ENCODE measurements around the gene ROM1. TPM values are rescaled to one million over a fixed set of nuclear protein-coding genes. Genes with fewer than 3 reads are reported as not detected.

The ROM1 gene
- total RNA-seq, 4 donors from 2014 or later, result 1.9 to 3.9 (median 1.9) TPM; not detected in 1

DNA sequence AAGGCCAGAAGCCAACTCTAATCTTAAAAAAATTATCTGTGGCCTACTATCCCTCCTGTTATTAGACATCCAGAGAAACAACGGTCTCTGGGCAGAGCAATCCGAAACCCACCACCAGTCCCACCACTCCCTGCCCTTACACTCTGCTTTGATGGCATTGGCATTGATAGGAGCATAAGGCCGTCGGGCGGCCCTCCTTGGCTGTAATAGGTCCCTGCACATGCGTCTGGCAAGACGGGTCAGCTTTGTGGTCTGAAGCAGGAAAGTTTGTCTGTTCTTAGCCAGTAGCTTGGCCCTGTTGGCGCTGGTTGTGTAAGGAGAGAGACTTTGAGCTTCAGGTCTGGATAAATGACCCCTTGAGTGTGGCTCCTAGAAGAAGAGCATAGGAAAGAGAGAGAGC is 17.9 kb upstream of the ROM1 start:
- H3K4me1 ChIP-seq, result peaks cover 4 to 42% (median 16%) of the 10 kb centered on the region in 4 donors

DNA sequence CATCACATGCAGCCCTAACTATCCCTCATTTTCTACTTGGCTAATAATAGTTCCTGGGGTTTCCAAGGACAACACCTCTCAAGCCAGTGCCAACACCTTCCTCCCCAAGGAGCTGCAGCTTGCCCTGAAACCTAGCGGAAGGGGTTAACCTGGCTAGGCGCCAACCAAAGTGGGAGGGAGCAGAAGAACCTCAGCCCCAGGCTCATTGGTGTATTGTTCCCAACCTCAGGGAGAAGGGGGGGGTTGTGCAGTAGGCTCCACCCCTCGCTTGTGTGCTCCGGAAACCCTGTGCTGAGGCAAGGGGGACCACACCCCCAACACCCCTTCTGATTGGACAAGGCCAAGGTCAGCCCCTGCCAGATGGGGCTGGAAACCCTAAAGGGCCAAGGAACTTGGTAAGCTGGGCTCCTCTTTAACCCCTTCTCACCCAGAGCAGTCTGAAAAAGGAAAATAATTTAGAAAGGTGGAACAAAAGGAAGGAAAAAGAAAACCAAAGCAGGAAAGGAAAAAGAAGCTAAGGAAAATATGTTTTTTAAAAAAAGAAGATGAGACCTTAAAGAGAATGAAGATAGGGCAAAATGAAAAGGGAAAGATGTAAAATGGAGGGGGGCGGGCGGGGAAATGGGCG is 13.9 kb upstream of the ROM1 start:
- Histone ChIP-seq H3K4me1 (peaks cover 6 to 36% (median 13%) of the 10 kb centered on the region in 4 donors), H3K4me3 (peak overlapping the region in 2 of 4 donors; percentile 76 to 96), H3K36me3 (peaks cover 0 to 48% (median 0%) of the 10 kb centered on the region in 3 donors), H3K27me3 (no peaks in the 10 kb centered on the region), H3K9me3 (no peaks in the 10 kb centered on the region), H3K27ac (peak overlapping the region; percentile 63 to 99 (median 96))
- TF ChIP-seq POLR2A (IDR thresholded peaks at IDR 0.05), result no peak
- TF ChIP-seq, protein P1, sequence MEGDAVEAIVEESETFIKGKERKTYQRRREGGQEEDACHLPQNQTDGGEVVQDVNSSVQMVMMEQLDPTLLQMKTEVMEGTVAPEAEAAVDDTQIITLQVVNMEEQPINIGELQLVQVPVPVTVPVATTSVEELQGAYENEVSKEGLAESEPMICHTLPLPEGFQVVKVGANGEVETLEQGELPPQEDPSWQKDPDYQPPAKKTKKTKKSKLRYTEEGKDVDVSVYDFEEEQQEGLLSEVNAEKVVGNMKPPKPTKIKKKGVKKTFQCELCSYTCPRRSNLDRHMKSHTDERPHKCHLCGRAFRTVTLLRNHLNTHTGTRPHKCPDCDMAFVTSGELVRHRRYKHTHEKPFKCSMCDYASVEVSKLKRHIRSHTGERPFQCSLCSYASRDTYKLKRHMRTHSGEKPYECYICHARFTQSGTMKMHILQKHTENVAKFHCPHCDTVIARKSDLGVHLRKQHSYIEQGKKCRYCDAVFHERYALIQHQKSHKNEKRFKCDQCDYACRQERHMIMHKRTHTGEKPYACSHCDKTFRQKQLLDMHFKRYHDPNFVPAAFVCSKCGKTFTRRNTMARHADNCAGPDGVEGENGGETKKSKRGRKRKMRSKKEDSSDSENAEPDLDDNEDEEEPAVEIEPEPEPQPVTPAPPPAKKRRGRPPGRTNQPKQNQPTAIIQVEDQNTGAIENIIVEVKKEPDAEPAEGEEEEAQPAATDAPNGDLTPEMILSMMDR (IDR thresholded peaks at IDR 0.05), result no peak
- DNase-seq, result peak; percentile 86 to 97 (median 91)

More for the DNA sequence above, 17.9 kb upstream of the ROM1 start:
- DNase-seq, result no peak
- no peak overlapping the region for H3K27ac ChIP-seq
- H3K9me3 ChIP-seq, result no peaks in the 10 kb centered on the region
- peaks cover 0 to 54% (median 0%) of the 10 kb centered on the region in 3 donors for H3K36me3 ChIP-seq
- no peaks in the 10 kb centered on the region for H3K27me3 ChIP-seq
- no peak overlapping the region for H3K4me3 ChIP-seq
- TF ChIP-seq POLR2A (IDR thresholded peaks at IDR 0.05), result no peak
- TF ChIP-seq, protein P1 (IDR thresholded peaks at IDR 0.05), result no peak

DNA sequence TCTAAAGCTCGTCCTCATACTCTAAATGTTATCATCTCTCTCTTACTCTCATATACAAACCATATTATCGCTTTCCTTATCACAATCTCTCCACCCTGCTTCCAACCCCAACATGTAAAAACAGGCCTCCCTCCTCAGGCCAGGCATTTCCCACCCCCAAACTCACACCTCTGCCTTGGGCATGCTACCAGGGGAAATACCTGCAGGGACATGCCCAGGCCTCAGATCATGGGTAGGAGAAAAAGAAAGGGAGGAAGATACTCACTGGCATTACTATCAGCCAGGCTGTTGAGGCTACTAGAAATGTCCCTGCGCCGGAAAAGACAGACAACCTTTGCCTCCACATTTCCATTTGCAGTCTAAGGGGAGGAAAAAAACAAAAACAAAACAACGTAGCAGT is 13.2 kb upstream of the ROM1 start:
- Histone ChIP-seq H3K27ac (peak overlapping the region; percentile 63 to 99 (median 96)), H3K27me3 (no peaks in the 10 kb centered on the region), H3K4me3 (peak overlapping the region in 3 of 4 donors; percentile 76 to 97 (median 96)), H3K9me3 (no peaks in the 10 kb centered on the region), H3K4me1 (peaks cover 6 to 36% (median 13%) of the 10 kb centered on the region in 4 donors), H3K36me3 (peaks cover 0 to 40% (median 0%) of the 10 kb centered on the region in 3 donors)
- TF ChIP-seq POLR2A (IDR thresholded peaks at IDR 0.05), result no peak
- TF ChIP-seq, protein P1 (IDR thresholded peaks at IDR 0.05), result no peak
- no peak for DNase-seq

- H3K4me3 ChIP-seq, result peak overlapping the region; percentile 76 to 100 (median 96)
- DNase-seq, result no peak
- peak overlapping the region; percentile 94 to 99 (median 98) for H3K27ac ChIP-seq
- peaks cover 6 to 36% (median 13%) of the 10 kb centered on the region in 4 donors for H3K4me1 ChIP-seq
- no peak for TF ChIP-seq POLR2A (IDR thresholded peaks at IDR 0.05)
- TF ChIP-seq, protein P1 (IDR thresholded peaks at IDR 0.05), result no peak
- H3K27me3 ChIP-seq, result no peaks in the 10 kb centered on the region
- H3K36me3 ChIP-seq, result peaks cover 0 to 38% (median 0%) of the 10 kb centered on the region in 3 donors
- no peaks in the 10 kb centered on the region for H3K9me3 ChIP-seq
Measured at GRCh38 chr11:62600367-62601121, 12.5 kb upstream of the ROM1 start.

DNA sequence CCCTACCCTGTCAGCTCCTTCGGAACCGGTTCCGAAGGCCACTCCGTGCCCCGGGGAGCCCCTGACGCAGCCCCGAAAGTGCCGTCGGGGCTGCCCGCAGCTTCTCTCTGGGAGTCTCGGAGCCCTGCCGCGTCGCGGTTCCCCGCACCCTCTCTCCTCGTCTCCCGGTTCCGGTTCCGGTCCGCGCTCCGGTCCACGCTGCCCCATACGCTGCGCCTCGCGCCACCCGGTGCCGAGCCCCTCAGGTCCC is 12.0 kb upstream of the ROM1 start:
- DNase-seq, result peak; percentile 50 to 76 (median 69)
- H3K36me3 ChIP-seq, result peaks cover 0 to 38% (median 0%) of the 10 kb centered on the region in 3 donors

More for the DNA sequence above, 12.0 kb upstream of the ROM1 start:
- Histone ChIP-seq H3K9me3 (no peaks in the 10 kb centered on the region), H3K4me1 (peaks cover 6 to 36% (median 13%) of the 10 kb centered on the region in 4 donors), H3K27ac (peak overlapping the region; percentile 94 to 99 (median 98)), H3K4me3 (peak overlapping the region; percentile 76 to 100 (median 96)), H3K27me3 (no peaks in the 10 kb centered on the region)
- TF ChIP-seq POLR2A (IDR thresholded peaks at IDR 0.05), result no peak
- TF ChIP-seq, protein P1 (IDR thresholded peaks at IDR 0.05), result no peak
